ENCODE data around the gene PAQR5.

Gene PAQR5

DNA sequence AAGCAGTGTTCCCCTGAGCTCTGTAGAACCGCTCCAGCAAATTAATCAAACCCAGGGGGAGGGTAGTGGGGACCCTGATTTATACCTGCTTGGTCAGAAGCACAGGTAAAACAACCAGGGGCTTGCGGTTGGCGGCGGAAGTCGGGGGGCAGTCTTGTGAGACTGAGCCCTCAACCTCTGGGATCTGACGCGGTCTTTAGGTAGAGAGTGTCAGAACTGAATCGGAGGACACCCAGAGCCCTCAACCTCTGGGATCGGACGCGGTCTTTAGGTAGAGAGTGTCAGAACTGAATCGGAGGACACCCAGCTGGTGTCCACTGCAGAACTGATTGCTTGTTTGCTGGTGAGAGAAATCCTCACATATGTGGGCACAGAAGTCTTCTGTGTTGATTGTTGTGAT, 12.9 kb upstream of the PAQR5 start:
- Histone ChIP-seq H3K9ac (ENCODE audit: low read depth, low read length) (no peak overlapping the region), H3K36me3 (ENCODE audit: insufficient read depth, low read length) (no peaks in the 10 kb centered on the region)
- no peak for ATAC-seq (ENCODE audit: insufficient read depth, low read depth)

DNA sequence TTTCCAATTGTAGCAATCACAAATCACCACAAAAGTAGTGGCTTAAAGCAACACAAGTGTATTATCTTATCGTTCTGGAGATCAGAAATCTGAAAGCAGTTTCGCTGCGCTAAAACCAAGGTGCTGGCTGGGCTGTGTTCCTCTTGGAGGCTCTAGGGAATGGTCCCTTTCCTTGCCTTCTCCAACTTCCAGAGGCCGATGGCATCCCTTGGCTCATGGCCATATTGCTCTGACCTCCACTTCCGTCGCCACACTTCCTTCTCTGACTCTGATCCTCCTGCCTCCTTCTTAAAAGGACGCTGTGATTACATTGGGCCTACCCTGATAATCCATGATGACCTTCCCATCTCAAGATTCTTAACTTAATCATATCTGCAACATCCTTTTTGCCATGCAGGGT, 10.7 kb upstream of the PAQR5 start:
- H3K4me1 ChIP-seq (ENCODE audit: insufficient read depth, low read length), result no peaks in the 10 kb centered on the region

More for the DNA sequence above, 12.9 kb upstream of the PAQR5 start:
- H4K20me1 ChIP-seq (ENCODE audit: insufficient read depth, low read length), result no peaks in the 10 kb centered on the region
- no peak for DNase-seq
- no peak overlapping the region for H3K4me3 ChIP-seq (ENCODE audit: low read depth in 1 of 2, low read length in 2 of 2)
- no peaks in the 10 kb centered on the region for H3K9me3 ChIP-seq (ENCODE audit: insufficient read depth, low read length, severe bottlenecking)
- H3K27me3 ChIP-seq (ENCODE audit: insufficient read depth, low read length, poor library complexity), result peaks cover 4% of the 10 kb centered on the region
- H3K27ac ChIP-seq (ENCODE audit: low read length), result no peak overlapping the region
- H2AFZ ChIP-seq (ENCODE audit: low read depth, low read length), result no peak overlapping the region
- TF ChIP-seq, protein P1, sequence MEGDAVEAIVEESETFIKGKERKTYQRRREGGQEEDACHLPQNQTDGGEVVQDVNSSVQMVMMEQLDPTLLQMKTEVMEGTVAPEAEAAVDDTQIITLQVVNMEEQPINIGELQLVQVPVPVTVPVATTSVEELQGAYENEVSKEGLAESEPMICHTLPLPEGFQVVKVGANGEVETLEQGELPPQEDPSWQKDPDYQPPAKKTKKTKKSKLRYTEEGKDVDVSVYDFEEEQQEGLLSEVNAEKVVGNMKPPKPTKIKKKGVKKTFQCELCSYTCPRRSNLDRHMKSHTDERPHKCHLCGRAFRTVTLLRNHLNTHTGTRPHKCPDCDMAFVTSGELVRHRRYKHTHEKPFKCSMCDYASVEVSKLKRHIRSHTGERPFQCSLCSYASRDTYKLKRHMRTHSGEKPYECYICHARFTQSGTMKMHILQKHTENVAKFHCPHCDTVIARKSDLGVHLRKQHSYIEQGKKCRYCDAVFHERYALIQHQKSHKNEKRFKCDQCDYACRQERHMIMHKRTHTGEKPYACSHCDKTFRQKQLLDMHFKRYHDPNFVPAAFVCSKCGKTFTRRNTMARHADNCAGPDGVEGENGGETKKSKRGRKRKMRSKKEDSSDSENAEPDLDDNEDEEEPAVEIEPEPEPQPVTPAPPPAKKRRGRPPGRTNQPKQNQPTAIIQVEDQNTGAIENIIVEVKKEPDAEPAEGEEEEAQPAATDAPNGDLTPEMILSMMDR (IDR thresholded peaks at IDR 0.05; ENCODE audit: borderline replicate concordance, extremely low read depth, low read length, poor library complexity, severe bottlenecking), result no peak
- TF ChIP-seq EZH2 (IDR thresholded peaks at IDR 0.05; ENCODE audit: borderline replicate concordance, low read depth, low read length, severe bottlenecking), result no peak
- H3K4me2 ChIP-seq (ENCODE audit: insufficient read depth, low read length), result no peak overlapping the region
- H3K79me2 ChIP-seq (ENCODE audit: insufficient read depth, low read length), result no peaks in the 10 kb centered on the region
- H3K4me1 ChIP-seq (ENCODE audit: insufficient read depth, low read length), result no peaks in the 10 kb centered on the region

DNA sequence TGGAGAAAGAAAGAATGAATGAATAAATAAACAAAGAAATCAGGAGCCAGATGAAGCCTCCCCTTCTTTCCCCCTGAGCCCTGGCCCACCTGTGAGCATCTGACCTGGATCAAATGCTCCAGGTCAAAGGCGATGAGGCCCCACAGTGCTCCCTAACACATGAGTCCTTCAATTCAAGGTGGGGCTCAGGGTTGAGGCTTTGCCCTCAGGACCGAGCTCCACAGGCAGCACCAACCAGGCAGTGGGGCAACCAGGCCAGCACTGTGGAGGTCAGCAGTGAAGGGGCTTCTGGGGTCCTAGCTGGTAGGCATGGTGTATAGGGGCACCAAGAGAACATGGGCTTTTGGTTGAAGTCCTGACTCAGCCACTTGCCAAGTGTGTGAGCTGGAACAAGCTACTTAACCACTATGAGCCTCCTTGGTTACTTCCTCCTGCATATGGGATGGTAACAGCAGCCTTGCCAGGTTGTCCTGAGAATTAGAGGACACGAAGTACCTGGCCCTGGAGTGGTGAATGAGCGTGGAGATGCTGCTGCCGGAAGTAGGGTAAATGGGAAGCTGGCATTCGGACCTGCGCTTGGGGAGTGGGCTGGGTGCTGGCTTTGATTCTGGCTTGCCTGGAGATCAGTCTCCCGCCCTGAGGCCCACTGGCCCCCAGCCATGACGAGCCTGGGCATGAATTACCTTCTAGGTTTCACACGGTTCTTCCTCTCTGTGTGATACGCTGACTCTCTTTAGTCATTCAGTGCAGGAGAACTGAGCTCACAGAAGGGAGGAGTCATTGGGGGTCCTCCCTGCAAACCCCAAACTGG, 10.0 kb upstream of the PAQR5 start:
- Histone ChIP-seq H3K9ac (ENCODE audit: low read depth, low read length) (no peak overlapping the region), H3K27ac (ENCODE audit: low read length) (no peak overlapping the region), H3K9me3 (ENCODE audit: insufficient read depth, low read length, severe bottlenecking) (no peaks in the 10 kb centered on the region), H3K27me3 (ENCODE audit: insufficient read depth, low read length, poor library complexity) (peaks cover 4% of the 10 kb centered on the region), H3K79me2 (ENCODE audit: insufficient read depth, low read length) (no peaks in the 10 kb centered on the region), H3K4me1 (ENCODE audit: insufficient read depth, low read length) (no peaks in the 10 kb centered on the region), H3K36me3 (ENCODE audit: insufficient read depth, low read length) (no peaks in the 10 kb centered on the region), H3K4me3 (ENCODE audit: low read depth in 1 of 2, low read length in 2 of 2) (no peak overlapping the region), H3K4me2 (ENCODE audit: insufficient read depth, low read length) (no peak overlapping the region), H2AFZ (ENCODE audit: low read depth, low read length) (no peak overlapping the region), H4K20me1 (ENCODE audit: insufficient read depth, low read length) (no peaks in the 10 kb centered on the region)
- no peak for TF ChIP-seq EZH2 (IDR thresholded peaks at IDR 0.05; ENCODE audit: borderline replicate concordance, low read depth, low read length, severe bottlenecking)
- TF ChIP-seq, protein P1 (IDR thresholded peaks at IDR 0.05; ENCODE audit: borderline replicate concordance, extremely low read depth, low read length, poor library complexity, severe bottlenecking), result no peak
- ATAC-seq (ENCODE audit: insufficient read depth, low read depth) (no peak), DNase-seq (no peak)

More for the DNA sequence above, 10.7 kb upstream of the PAQR5 start:
- Histone ChIP-seq H3K9me3 (ENCODE audit: insufficient read depth, low read length, severe bottlenecking) (no peaks in the 10 kb centered on the region), H3K9ac (ENCODE audit: low read depth, low read length) (no peak overlapping the region), H3K36me3 (ENCODE audit: insufficient read depth, low read length) (no peaks in the 10 kb centered on the region), H3K4me2 (ENCODE audit: insufficient read depth, low read length) (no peak overlapping the region), H3K4me3 (ENCODE audit: low read depth in 1 of 2, low read length in 2 of 2) (no peak overlapping the region), H3K27me3 (ENCODE audit: insufficient read depth, low read length, poor library complexity) (peaks cover 4% of the 10 kb centered on the region), H4K20me1 (ENCODE audit: insufficient read depth, low read length) (no peaks in the 10 kb centered on the region), H3K79me2 (ENCODE audit: insufficient read depth, low read length) (no peaks in the 10 kb centered on the region), H3K27ac (ENCODE audit: low read length) (no peak overlapping the region), H2AFZ (ENCODE audit: low read depth, low read length) (no peak overlapping the region)
- ATAC-seq (ENCODE audit: insufficient read depth, low read depth), result no peak
- no peak for DNase-seq
- TF ChIP-seq EZH2 (IDR thresholded peaks at IDR 0.05; ENCODE audit: borderline replicate concordance, low read depth, low read length, severe bottlenecking), result no peak
- TF ChIP-seq, protein P1 (IDR thresholded peaks at IDR 0.05; ENCODE audit: borderline replicate concordance, extremely low read depth, low read length, poor library complexity, severe bottlenecking), result no peak

Data from DND-41 (cell line).